NB4 (cell line): ENCODE data around the gene KITLG.

Experiments
- DNase-seq: peaks from one replicate; pipeline ENCODE4 v3.0.0; 2010; ENCODE audit warnings: low read depth
- H3K4me3 ChIP-seq: one replicate; pipeline ENCODE4 v1.5.1; 2011; ENCODE audit warnings: mild to moderate bottlenecking, low read depth, low read length, moderate library complexity
- MYC ChIP-seq: IDR thresholded peaks from 2 replicates; pipeline ENCODE4 v1.6.1; 2011; ENCODE audit warnings: low read depth, low read length
- POLR2A ChIP-seq: IDR thresholded peaks from 2 replicates; pipeline ENCODE4 v1.6.1; 2011; ENCODE audit warnings: mild to moderate bottlenecking; ENCODE audit not compliant: insufficient read length; ENCODE audit errors: extremely low read depth
- TF ChIP-seq, protein P1 (sequence below): IDR thresholded peaks from one replicate; pipeline ENCODE4 v1.5.1; 2012; ENCODE audit warnings: low read depth, low read length
- TF ChIP-seq, protein P2 (sequence below): IDR thresholded peaks from 2 replicates; pipeline ENCODE4 v1.6.1; 2011; ENCODE audit warnings: low read depth, low read length

Gene KITLG

DNA sequence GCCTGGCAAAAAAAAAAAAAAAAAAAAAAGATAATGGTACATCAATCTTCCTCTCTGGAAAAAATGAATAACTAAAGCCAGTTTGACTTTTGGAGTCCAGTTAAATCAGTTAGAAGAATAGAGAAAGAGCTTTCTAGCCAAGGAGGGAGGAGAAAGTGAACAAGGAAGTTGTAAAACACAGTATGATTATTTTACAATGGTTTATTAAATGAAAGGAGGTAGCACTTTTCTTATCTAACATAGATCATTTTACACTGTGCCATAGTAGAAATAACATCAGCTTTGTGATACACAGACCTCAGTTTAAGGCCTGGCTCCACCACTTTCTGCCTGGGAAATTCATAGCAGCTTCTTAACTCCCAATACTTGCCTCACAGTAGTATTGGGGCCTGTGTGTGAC, 15.4 kb upstream of the KITLG start:
- DNase-seq: no peak
- no peak overlapping the region for H3K4me3 ChIP-seq
- TF ChIP-seq, protein P1, sequence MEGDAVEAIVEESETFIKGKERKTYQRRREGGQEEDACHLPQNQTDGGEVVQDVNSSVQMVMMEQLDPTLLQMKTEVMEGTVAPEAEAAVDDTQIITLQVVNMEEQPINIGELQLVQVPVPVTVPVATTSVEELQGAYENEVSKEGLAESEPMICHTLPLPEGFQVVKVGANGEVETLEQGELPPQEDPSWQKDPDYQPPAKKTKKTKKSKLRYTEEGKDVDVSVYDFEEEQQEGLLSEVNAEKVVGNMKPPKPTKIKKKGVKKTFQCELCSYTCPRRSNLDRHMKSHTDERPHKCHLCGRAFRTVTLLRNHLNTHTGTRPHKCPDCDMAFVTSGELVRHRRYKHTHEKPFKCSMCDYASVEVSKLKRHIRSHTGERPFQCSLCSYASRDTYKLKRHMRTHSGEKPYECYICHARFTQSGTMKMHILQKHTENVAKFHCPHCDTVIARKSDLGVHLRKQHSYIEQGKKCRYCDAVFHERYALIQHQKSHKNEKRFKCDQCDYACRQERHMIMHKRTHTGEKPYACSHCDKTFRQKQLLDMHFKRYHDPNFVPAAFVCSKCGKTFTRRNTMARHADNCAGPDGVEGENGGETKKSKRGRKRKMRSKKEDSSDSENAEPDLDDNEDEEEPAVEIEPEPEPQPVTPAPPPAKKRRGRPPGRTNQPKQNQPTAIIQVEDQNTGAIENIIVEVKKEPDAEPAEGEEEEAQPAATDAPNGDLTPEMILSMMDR: no peak
- TF ChIP-seq MYC (no peak), POLR2A (no peak)
- TF ChIP-seq, protein P2, sequence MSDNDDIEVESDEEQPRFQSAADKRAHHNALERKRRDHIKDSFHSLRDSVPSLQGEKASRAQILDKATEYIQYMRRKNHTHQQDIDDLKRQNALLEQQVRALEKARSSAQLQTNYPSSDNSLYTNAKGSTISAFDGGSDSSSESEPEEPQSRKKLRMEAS: no peak

DNA sequence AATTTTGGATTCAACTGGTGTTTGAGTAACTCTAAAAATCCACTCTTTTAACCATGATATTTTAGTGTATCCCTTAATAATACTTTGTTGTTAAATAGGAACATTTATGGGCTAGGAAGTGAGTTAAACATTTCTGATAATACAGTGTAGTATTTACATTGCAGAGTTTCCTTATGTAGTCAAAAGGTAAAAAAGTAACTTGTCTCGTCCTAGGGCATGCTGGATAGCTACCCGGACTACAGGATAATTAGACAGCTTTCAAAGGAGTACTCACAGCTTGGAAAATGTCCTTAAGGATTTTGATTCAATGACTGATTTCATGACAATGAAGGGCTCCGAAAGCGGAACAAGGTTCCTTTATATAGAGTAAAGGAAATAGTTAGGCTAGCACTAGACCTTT, 14.5 kb upstream of the KITLG start:
- no peak for DNase-seq
- TF ChIP-seq, protein P2: no peak
- TF ChIP-seq POLR2A (no peak), MYC (no peak)
- TF ChIP-seq, protein P1: no peak
- no peak overlapping the region for H3K4me3 ChIP-seq

DNA sequence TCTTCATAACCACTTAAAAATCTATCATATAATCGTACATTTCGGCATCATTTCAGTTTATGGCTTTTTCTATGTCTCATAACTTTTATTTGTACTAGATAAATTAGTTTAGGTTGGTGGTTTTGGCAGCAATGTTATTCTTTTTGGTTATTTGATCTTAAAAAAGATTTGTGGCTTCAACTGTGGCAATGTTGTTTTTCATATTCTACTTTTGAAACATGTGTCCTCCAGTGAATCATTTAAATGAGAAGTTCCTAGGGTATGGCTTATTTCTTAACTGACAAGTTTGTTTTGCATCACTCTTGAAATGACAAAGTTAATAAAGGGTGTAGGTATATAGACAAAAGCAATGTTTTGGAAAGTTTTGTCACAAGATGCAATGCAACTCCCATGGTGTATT, 11.1 kb upstream of the KITLG start:
- TF ChIP-seq POLR2A: no peak
- DNase-seq: no peak
- H3K4me3 ChIP-seq: no peak overlapping the region

DNA sequence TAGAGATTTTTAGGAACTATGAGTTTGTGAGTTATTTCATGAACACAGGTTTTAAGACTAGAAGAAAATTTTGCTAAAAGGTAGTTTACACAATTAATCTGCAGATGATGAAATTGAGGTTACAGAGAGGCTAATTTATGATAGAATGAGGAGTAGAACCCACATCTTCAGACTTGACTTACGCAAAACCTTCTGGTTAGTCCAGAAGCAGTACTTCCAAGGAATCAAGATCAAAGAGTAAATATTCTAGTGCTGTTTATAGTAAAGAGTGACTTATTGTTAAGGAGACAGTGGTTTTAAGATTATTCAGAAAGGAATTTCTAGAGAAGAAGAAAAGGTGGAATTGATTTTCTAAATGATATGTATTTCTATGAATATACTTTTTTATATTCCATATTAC, 10.6 kb upstream of the KITLG start:
- H3K4me3 ChIP-seq: no peak overlapping the region
- DNase-seq: no peak
- TF ChIP-seq, protein P2: no peak
- no peak for TF ChIP-seq MYC
- no peak for TF ChIP-seq POLR2A
- TF ChIP-seq, protein P1: no peak

DNA sequence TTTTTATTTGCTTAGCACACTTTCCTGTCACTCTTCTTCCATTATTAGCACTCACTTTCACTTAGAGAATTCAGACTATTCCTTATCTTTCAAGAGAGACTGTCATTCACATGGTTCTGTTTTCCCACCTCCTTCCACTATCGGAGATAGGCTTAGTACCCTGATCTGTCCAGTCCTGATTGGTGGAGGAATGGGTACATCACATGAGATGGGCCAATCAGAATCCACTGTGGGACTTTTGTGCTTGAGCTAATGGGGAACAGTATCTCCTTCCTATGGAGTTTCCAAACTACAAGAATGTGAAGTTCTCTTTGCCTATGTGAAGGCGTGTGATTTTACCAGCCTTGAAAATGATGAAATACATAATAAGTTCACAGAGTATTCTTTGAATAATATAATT, 4.8 kb upstream of the KITLG start:
- DNase-seq: no peak
- H3K4me3 ChIP-seq: no peak overlapping the region
- TF ChIP-seq, protein P2: no peak
- TF ChIP-seq, protein P1: no peak
- no peak for TF ChIP-seq MYC

DNA sequence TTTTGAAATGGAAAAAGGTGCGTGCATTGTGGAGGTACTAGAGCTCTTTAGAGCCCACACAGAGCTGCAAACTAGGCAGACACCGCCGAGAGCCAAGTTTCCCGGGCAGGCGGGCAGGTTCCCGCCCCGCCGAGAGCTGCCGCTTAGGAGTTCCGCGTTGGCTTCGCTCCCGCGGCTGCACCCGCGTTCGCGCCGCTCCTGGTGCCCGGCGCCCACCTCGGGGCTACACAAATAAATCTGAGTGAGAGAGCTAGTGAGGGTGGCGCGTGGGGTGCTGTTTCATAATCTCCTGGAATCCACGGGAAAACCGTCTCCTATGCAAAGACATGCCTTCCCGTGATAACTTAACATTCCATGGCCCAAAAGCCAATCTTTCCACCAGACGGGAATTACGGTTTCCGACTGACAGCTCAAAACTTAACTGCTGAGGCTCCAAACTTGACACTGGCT, 645 bp downstream of the KITLG start:
- H3K4me3 ChIP-seq: no peak overlapping the region
- no peak for DNase-seq
- TF ChIP-seq, protein P2: no peak
- TF ChIP-seq, protein P1: no peak
- TF ChIP-seq MYC (no peak), POLR2A (no peak)
